Liver (tissue), 9 donors: ENCODE results near the gene KDM2B. TPM values are rescaled to one million over a fixed set of nuclear protein-coding genes. Genes with fewer than 3 reads are reported as not detected.

Experiments
- DNase-seq: peaks from one replicate; pipeline ENCODE4 v3.0.0-alpha.2; 2017; ENCODE audit warnings: low spot score
- H3K27ac ChIP-seq, 2 donors: one replicate each; pipeline ENCODE4 v1.7.0; 2013; ENCODE audit warnings: inconsistent platforms in 2 of 2, low read length in 2 of 2, control low read depth in 1 of 2, low read depth in 1 of 2, mild to moderate bottlenecking in 1 of 2
- H3K27me3 ChIP-seq, 4 donors: one replicate each; pipeline versions ENCODE4 v1.6.1 to v1.7.0; 2013; ENCODE audit warnings: low read length in 3 of 4, inconsistent platforms in 1 of 4, mild to moderate bottlenecking in 1 of 4, moderate library complexity in 1 of 4; ENCODE audit not compliant: control insufficient read depth in 4 of 4, insufficient read depth in 4 of 4
- H3K36me3 ChIP-seq, 4 donors: one replicate each; pipeline versions ENCODE4 v1.6.1 to v1.7.0; 2013; ENCODE audit warnings: low read length in 3 of 4, mild to moderate bottlenecking in 3 of 4, low read depth in 1 of 4, moderate library complexity in 1 of 4; ENCODE audit not compliant: control insufficient read depth in 4 of 4, insufficient read depth in 3 of 4
- H3K4me1 ChIP-seq, 4 donors: one replicate each; pipeline versions ENCODE4 v1.6.1 to v1.7.0; 2013; ENCODE audit warnings: low read length in 3 of 4, mild to moderate bottlenecking in 3 of 4, moderate library complexity in 1 of 4; ENCODE audit not compliant: control insufficient read depth in 4 of 4, insufficient read depth in 4 of 4
- H3K4me3 ChIP-seq, 3 donors: one replicate each; pipeline versions ENCODE4 v1.6.1 to v1.7.0; 2013; ENCODE audit warnings: low read length in 3 of 3, control low read depth in 1 of 3, low read depth in 1 of 3, mild to moderate bottlenecking in 1 of 3
- H3K9ac ChIP-seq, 2 donors: one replicate each; pipeline ENCODE4 v1.7.0; 2013; ENCODE audit warnings: low read length in 2 of 2, mild to moderate bottlenecking in 2 of 2, moderate library complexity in 2 of 2, control low read depth in 1 of 2, low read depth in 1 of 2
- H3K9me3 ChIP-seq, 4 donors: one replicate each; pipeline versions ENCODE4 v1.6.1 to v1.7.0; 2013; ENCODE audit warnings: low read length in 3 of 4; ENCODE audit not compliant: control insufficient read depth in 4 of 4
- EGR1 ChIP-seq, 2 donors: IDR thresholded peaks; 2 replicates each; pipeline ENCODE4 v1.6.1; 2016 to 2018; ENCODE audit warnings: antibody characterized with exemption in 2 of 2, low read depth in 2 of 2
- FOXA1 ChIP-seq: IDR thresholded peaks from 2 replicates; pipeline ENCODE4 v1.6.1; 2016; ENCODE audit warnings: antibody characterized with exemption
- FOXA2 ChIP-seq: IDR thresholded peaks from 2 replicates; pipeline ENCODE4 v1.6.1; 2016; ENCODE audit warnings: antibody characterized with exemption
- GABPA ChIP-seq, 2 donors: IDR thresholded peaks in 1 of 2; conservative IDR thresholded peaks in 1 of 2; 2 replicates each; pipeline ENCODE4 v1.6.1; 2016; ENCODE audit warnings: antibody characterized with exemption in 2 of 2, mild to moderate bottlenecking in 1 of 2, moderate library complexity in 1 of 2
- HNF4A ChIP-seq, 2 donors: conservative IDR thresholded peaks; 2 replicates each; pipeline ENCODE4 v1.6.1; 2016; ENCODE audit warnings: antibody characterized with exemption in 2 of 2, mild to moderate bottlenecking in 2 of 2
- HNF4G ChIP-seq: IDR thresholded peaks from 2 replicates; pipeline ENCODE4 v1.6.1; 2016; ENCODE audit warnings: antibody characterized with exemption
- JUND ChIP-seq, 2 donors: IDR thresholded peaks; 2 replicates each; pipeline ENCODE4 v1.6.1; 2016; ENCODE audit warnings: antibody characterized with exemption in 2 of 2
- NR2F2 ChIP-seq: IDR thresholded peaks from 2 replicates; pipeline ENCODE4 v1.6.1; 2016; ENCODE audit warnings: antibody characterized with exemption
- RAD21 ChIP-seq, 2 donors: IDR thresholded peaks; 2 replicates each; pipeline ENCODE4 v1.6.1; 2016; ENCODE audit warnings: antibody characterized with exemption in 2 of 2, mild to moderate bottlenecking in 2 of 2
- RXRA ChIP-seq, 2 donors: IDR thresholded peaks; 2 replicates each; pipeline ENCODE4 v1.6.1; 2017 to 2018; ENCODE audit warnings: antibody characterized with exemption in 2 of 2, mild to moderate bottlenecking in 1 of 2
- TAF1 ChIP-seq: conservative IDR thresholded peaks from 2 replicates; pipeline ENCODE4 v1.6.1; 2016; ENCODE audit warnings: antibody characterized with exemption, mild to moderate bottlenecking
- YY1 ChIP-seq: IDR thresholded peaks from 2 replicates; pipeline ENCODE4 v1.6.1; 2016; ENCODE audit warnings: antibody characterized with exemption, mild to moderate bottlenecking
- WGBS: extraction: QIAGEN DNeasy Blood & Tissue Kit; methylation state at CpG from one replicate; pipeline ENCODE4 v1.1.7; 2013; 5-methylcytosine and 5-hydroxymethylcytosine counted together
- polyA plus RNA-seq, 2 donors: library from polyadenylated mRNA; stranded (reverse) in 1 of 2; unstranded in 1 of 2; fragments of 200-250 nt in 1 of 2; fragments of >200 nt in 1 of 2; fragmentation: Nextera tagmentation in 1 of 2; extraction: Ambion mirVana in 1 of 2; gene quantifications; one replicate each; pipeline versions ENCODE4 v1.2.1 to v1.2.3, GENCODE V29; 2013 to 2015
- total RNA-seq, 2 donors: library from RNA; depleted of rRNA; stranded (reverse); fragments of >200 nt; gene quantifications; one replicate each; pipeline ENCODE4 v1.2.3, GENCODE V29; 2014
- TF ChIP-seq, protein P1 (sequence below): IDR thresholded peaks from 2 replicates; pipeline ENCODE4 v1.6.1; 2016; ENCODE audit warnings: antibody characterized with exemption
- TF ChIP-seq, protein P2 (sequence below): IDR thresholded peaks from 2 replicates; pipeline ENCODE4 v1.6.1; 2016; ENCODE audit warnings: antibody characterized with exemption
- TF ChIP-seq, protein P3 (sequence below): IDR thresholded peaks from 2 replicates; pipeline ENCODE4 v1.6.1; 2016; ENCODE audit warnings: antibody characterized with exemption
- TF ChIP-seq, protein P4 (sequence below): fragments of 150-350 bp; IDR thresholded peaks from 2 replicates; pipeline ENCODE4 v1.5.1; 2017; ENCODE audit warnings: improper control_type of control experiment, low read depth, low read length; ENCODE audit not compliant: missing input control
- donor health status: healthy.
- donor health status: healthy.
- donor health status: healthy.
- donor health status: healthy.
- donor health status: healthy.

Gene KDM2B
- total and polyA plus RNA-seq, 4 donors: 7.0 to 34.2 (median 10.6) TPM

DNA sequence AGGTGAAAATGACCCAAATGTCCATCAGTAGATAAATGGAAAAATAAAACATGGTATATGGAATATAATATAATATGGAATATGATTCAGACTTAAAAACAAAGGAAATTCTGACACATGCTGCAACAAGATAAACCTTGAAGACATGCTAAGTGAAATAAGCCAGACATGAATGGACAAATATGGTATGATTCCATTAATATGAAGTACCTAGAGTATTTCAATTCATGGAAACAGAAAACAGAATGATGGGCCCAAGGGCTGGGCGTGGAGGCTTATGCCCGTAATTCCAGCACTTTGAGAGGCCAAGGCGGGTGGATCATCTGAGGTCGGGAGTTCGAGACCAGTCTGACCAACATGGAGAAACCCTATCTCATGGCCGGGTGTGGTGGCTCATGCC lies 22.8 kb upstream of the KDM2B start:
- Histone ChIP-seq H3K36me3 (no peaks in the 10 kb centered on the region), H3K4me1 (no peaks in the 10 kb centered on the region), H3K27me3 (no peaks in the 10 kb centered on the region), H3K9me3 (no peaks in the 10 kb centered on the region), H3K9ac (no peak overlapping the region), H3K4me3 (no peak overlapping the region), H3K27ac (no peak overlapping the region)
- DNase-seq: no peak
- WGBS: 97% methylated on average over 6 of the region's 6 CpGs
- TF ChIP-seq YY1: no peak

DNA sequence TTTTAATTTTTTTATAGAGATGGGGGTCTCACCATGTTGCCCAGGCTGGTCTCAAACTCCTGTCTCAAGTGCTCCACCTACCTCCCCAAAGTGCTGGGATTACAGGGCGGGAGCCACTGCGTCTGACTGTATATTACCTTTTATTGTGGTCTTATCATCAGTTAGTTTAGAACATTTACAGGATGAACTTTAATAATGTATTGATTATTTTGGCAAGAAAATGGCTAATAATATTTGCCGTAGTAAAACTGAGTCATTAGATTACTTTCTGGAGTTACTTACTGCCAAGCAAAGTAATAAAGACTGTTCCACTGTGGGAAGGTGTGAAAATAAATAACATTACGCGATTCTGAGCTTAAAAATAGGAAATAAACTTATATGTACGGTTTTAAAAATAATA lies 21.9 kb upstream of the KDM2B start:
- H3K27me3 ChIP-seq: no peaks in the 10 kb centered on the region
- no peaks in the 10 kb centered on the region for H3K36me3 ChIP-seq
- H3K9ac ChIP-seq: no peak overlapping the region
- no peak overlapping the region for H3K4me3 ChIP-seq
- no peak for DNase-seq
- 87% methylated on average over 6 of the region's 6 CpGs for WGBS
- TF ChIP-seq NR2F2 (no peak), GABPA (IDR thresholded peaks at IDR 0.05 in 1 of 2, conservative IDR thresholded peaks at IDR 0.05 in 1 of 2) (no peak), RAD21 (IDR thresholded peaks at IDR 0.05) (no peak), HNF4A (conservative IDR thresholded peaks at IDR 0.05) (no peak)
- TF ChIP-seq, protein P1, sequence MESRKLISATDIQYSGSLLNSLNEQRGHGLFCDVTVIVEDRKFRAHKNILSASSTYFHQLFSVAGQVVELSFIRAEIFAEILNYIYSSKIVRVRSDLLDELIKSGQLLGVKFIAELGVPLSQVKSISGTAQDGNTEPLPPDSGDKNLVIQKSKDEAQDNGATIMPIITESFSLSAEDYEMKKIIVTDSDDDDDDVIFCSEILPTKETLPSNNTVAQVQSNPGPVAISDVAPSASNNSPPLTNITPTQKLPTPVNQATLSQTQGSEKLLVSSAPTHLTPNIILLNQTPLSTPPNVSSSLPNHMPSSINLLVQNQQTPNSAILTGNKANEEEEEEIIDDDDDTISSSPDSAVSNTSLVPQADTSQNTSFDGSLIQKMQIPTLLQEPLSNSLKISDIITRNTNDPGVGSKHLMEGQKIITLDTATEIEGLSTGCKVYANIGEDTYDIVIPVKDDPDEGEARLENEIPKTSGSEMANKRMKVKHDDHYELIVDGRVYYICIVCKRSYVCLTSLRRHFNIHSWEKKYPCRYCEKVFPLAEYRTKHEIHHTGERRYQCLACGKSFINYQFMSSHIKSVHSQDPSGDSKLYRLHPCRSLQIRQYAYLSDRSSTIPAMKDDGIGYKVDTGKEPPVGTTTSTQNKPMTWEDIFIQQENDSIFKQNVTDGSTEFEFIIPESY: no peak
- TF ChIP-seq, protein P2, sequence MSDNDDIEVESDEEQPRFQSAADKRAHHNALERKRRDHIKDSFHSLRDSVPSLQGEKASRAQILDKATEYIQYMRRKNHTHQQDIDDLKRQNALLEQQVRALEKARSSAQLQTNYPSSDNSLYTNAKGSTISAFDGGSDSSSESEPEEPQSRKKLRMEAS: no peak
- no peak overlapping the region for H3K27ac ChIP-seq
- H3K9me3 ChIP-seq: no peaks in the 10 kb centered on the region
- H3K4me1 ChIP-seq: no peaks in the 10 kb centered on the region

DNA sequence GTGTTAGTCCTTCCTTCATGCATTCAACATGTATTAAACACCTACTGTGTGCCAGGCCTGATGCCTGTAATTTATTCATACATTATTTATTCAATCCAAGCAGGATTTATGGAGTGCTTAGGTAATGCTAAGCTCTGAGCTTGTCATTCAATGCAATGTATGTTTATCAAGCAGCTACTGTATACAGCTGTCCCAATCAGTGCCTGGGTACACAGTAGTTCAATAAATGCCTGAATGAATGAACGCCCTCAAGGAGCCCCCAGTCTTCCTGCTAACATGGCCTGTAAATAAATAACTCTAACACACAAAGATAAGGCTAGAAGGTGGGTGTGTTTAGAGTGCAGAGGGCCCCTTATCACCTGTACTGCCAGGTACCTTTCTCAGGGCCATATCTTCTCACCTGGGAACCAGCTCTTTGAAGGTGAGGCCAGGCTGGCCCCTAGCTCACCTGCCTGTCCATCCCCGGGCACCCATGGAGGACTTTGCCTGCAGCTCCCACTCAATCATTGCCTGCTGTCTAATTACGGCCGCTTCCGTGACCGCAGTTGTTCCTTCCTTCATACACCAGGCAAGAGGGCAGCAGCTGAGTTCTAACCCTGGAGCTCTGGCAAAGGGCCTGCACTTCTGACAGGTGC lies 20.0 kb upstream of the KDM2B start:
- no peak for DNase-seq
- Histone ChIP-seq H3K27me3 (no peaks in the 10 kb centered on the region), H3K27ac (no peak overlapping the region), H3K36me3 (no peaks in the 10 kb centered on the region), H3K9me3 (no peaks in the 10 kb centered on the region), H3K9ac (no peak overlapping the region), H3K4me3 (no peak overlapping the region), H3K4me1 (no peaks in the 10 kb centered on the region)
- TF ChIP-seq YY1: no peak
- no peak for TF ChIP-seq HNF4G
- no peak for TF ChIP-seq FOXA1
- no peak for TF ChIP-seq EGR1 (IDR thresholded peaks at IDR 0.05; ENCODE audit: low read depth in 2 of 2)
- TF ChIP-seq NR2F2: no peak
- no peak for TF ChIP-seq FOXA2
- no peak for TF ChIP-seq JUND (IDR thresholded peaks at IDR 0.05)
- no peak for TF ChIP-seq TAF1
- TF ChIP-seq, protein P2: no peak
- no peak for TF ChIP-seq HNF4A (conservative IDR thresholded peaks at IDR 0.05)
- TF ChIP-seq RXRA (IDR thresholded peaks at IDR 0.05): no peak
- TF ChIP-seq GABPA (IDR thresholded peaks at IDR 0.05 in 1 of 2, conservative IDR thresholded peaks at IDR 0.05 in 1 of 2): no peak
- TF ChIP-seq, protein P3, sequence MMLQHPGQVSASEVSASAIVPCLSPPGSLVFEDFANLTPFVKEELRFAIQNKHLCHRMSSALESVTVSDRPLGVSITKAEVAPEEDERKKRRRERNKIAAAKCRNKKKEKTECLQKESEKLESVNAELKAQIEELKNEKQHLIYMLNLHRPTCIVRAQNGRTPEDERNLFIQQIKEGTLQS: no peak
- TF ChIP-seq, protein P4, sequence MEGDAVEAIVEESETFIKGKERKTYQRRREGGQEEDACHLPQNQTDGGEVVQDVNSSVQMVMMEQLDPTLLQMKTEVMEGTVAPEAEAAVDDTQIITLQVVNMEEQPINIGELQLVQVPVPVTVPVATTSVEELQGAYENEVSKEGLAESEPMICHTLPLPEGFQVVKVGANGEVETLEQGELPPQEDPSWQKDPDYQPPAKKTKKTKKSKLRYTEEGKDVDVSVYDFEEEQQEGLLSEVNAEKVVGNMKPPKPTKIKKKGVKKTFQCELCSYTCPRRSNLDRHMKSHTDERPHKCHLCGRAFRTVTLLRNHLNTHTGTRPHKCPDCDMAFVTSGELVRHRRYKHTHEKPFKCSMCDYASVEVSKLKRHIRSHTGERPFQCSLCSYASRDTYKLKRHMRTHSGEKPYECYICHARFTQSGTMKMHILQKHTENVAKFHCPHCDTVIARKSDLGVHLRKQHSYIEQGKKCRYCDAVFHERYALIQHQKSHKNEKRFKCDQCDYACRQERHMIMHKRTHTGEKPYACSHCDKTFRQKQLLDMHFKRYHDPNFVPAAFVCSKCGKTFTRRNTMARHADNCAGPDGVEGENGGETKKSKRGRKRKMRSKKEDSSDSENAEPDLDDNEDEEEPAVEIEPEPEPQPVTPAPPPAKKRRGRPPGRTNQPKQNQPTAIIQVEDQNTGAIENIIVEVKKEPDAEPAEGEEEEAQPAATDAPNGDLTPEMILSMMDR: no peak
- WGBS: 90% methylated on average over 6 of the region's 6 CpGs
